Measurements from ENCODE around the gene OTUB1.

The OTUB1 gene

GRCh38 chr11:64020976-64021756, 34.9 kb downstream of the OTUB1 start:
- no peak for DNase-seq (ENCODE audit: insufficient read length, low spot score)
- no peak for FAIRE-seq

GRCh38 chr11:64021757-64022093, 35.5 kb downstream of the OTUB1 start:
- DNase-seq (ENCODE audit: insufficient read length, low spot score) (no peak), FAIRE-seq (no peak)

GRCh38 chr11:64022125-64022784, 36.0 kb downstream of the OTUB1 start:
- DNase-seq (ENCODE audit: insufficient read length, low spot score) (no peak), FAIRE-seq (no peak)

- DNase-seq (ENCODE audit: insufficient read length, low spot score) (no peak), FAIRE-seq (no peak)
Measured at GRCh38 chr11:64023712-64024710, 37.8 kb downstream of the OTUB1 start.

GRCh38 chr11:64025205-64025604, 39.0 kb downstream of the OTUB1 start:
- no peak for FAIRE-seq
- DNase-seq (ENCODE audit: insufficient read length, low spot score) = no peak

- no peak for FAIRE-seq
Measured at GRCh38 chr11:64026575-64027205, 40.5 kb downstream of the OTUB1 start.

GRCh38 chr11:64027651-64028397, 41.6 kb downstream of the OTUB1 start:
- FAIRE-seq = no peak
- no peak for DNase-seq (ENCODE audit: insufficient read length, low spot score)

More at GRCh38 chr11:64026575-64027205, 40.5 kb downstream of the OTUB1 start:
- DNase-seq (ENCODE audit: insufficient read length, low spot score) = no peak

GRCh38 chr11:64028398-64029115, 42.3 kb downstream of the OTUB1 start:
- DNase-seq (ENCODE audit: insufficient read length, low spot score) (no peak), FAIRE-seq (no peak)

GRCh38 chr11:64029773-64030172, 43.5 kb downstream of the OTUB1 start:
- FAIRE-seq = no peak

GRCh38 chr11:64031001-64031400, 44.8 kb downstream of the OTUB1 start:
- FAIRE-seq (no peak), DNase-seq (ENCODE audit: insufficient read length, low spot score) (no peak)

More at GRCh38 chr11:64029773-64030172, 43.5 kb downstream of the OTUB1 start:
- no peak for DNase-seq (ENCODE audit: insufficient read length, low spot score)

GRCh38 chr11:64032050-64032449, 45.8 kb downstream of the OTUB1 start:
- FAIRE-seq (no peak), DNase-seq (ENCODE audit: insufficient read length, low spot score) (no peak)

- DNase-seq (ENCODE audit: insufficient read length, low spot score) (no peak), FAIRE-seq (no peak)
Measured at GRCh38 chr11:64034411-64034811, 48.2 kb downstream of the OTUB1 start.

GRCh38 chr11:64035081-64035524, 48.9 kb downstream of the OTUB1 start:
- no peak for DNase-seq (ENCODE audit: insufficient read length, low spot score)

GRCh38 chr11:64035576-64035975, 49.3 kb downstream of the OTUB1 start, which contains the start of gene FLRT1:
TSS of gene FLRT1 (plus strand) at chr11:64035931. CDS start at chr11:64116268, 80,337 bp downstream.
- DNase-seq (ENCODE audit: insufficient read length, low spot score) (no peak), FAIRE-seq (no peak)

More at GRCh38 chr11:64035081-64035524, 48.9 kb downstream of the OTUB1 start:
- FAIRE-seq = no peak

- DNase-seq (ENCODE audit: insufficient read length, low spot score) = no peak
Measured at GRCh38 chr11:64036087-64037026, 50.1 kb downstream of the OTUB1 start.

GRCh38 chr11:64037027-64037634, 50.9 kb downstream of the OTUB1 start:
- DNase-seq (ENCODE audit: insufficient read length, low spot score) = no peak

More at GRCh38 chr11:64036087-64037026, 50.1 kb downstream of the OTUB1 start:
- FAIRE-seq = no peak

GRCh38 chr11:64038500-64038899, 52.3 kb downstream of the OTUB1 start:
- FAIRE-seq = no peak
- DNase-seq (ENCODE audit: insufficient read length, low spot score) = no peak

More at GRCh38 chr11:64037027-64037634, 50.9 kb downstream of the OTUB1 start:
- FAIRE-seq = no peak

Measured in HTR-8/SVneo (cell line).